ENCODE results near the gene RFTN1. TPM values are rescaled to one million over a fixed set of nuclear protein-coding genes. Genes with fewer than 3 reads are reported as not detected.

The RFTN1 gene
- total and polyA plus RNA-seq, 2 donors from 2014 or later = 15.3 to 34.1 TPM

GRCh38 chr3:16509721-16510619 lies 3.5 kb downstream of the RFTN1 start:
- FAIRE-seq = no peak
- H3K27ac ChIP-seq (ENCODE audit: low read depth in 2 of 2, low read length in 2 of 2) = peak overlapping the region; percentile 22 to 62
- H3K9me3 ChIP-seq (ENCODE audit: control insufficient read depth in 2 of 3, insufficient read depth in 1 of 3, low read length in 3 of 3) = no peaks in the 10 kb centered on the region
- H3K4me1 ChIP-seq (ENCODE audit: control insufficient read depth in 2 of 3, insufficient read depth in 2 of 3, low read depth in 1 of 3, low read length in 3 of 3) = peaks cover 0 to 8% (median 8%) of the 10 kb centered on the region in 3 donors
- TF ChIP-seq, protein P1, sequence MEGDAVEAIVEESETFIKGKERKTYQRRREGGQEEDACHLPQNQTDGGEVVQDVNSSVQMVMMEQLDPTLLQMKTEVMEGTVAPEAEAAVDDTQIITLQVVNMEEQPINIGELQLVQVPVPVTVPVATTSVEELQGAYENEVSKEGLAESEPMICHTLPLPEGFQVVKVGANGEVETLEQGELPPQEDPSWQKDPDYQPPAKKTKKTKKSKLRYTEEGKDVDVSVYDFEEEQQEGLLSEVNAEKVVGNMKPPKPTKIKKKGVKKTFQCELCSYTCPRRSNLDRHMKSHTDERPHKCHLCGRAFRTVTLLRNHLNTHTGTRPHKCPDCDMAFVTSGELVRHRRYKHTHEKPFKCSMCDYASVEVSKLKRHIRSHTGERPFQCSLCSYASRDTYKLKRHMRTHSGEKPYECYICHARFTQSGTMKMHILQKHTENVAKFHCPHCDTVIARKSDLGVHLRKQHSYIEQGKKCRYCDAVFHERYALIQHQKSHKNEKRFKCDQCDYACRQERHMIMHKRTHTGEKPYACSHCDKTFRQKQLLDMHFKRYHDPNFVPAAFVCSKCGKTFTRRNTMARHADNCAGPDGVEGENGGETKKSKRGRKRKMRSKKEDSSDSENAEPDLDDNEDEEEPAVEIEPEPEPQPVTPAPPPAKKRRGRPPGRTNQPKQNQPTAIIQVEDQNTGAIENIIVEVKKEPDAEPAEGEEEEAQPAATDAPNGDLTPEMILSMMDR (IDR thresholded peaks at IDR 0.05; ENCODE audit: borderline replicate concordance, extremely low read depth, insufficient read depth) = no peak
- no peak for DNase-seq
- no peaks in the 10 kb centered on the region for H3K27me3 ChIP-seq (ENCODE audit: control insufficient read depth, insufficient read depth, low read length)
- H3K4me3 ChIP-seq (ENCODE audit: low read length in 3 of 3) = no peak overlapping the region
- H3K36me3 ChIP-seq (ENCODE audit: control insufficient read depth in 2 of 3, insufficient read depth in 3 of 3, low read length in 3 of 3) = no peaks in the 10 kb centered on the region
- intact Hi-C loops (cut with DNase I) = no loop called here
- no peak overlapping the region for H3K9ac ChIP-seq (ENCODE audit: low read length in 3 of 3)

DNA sequence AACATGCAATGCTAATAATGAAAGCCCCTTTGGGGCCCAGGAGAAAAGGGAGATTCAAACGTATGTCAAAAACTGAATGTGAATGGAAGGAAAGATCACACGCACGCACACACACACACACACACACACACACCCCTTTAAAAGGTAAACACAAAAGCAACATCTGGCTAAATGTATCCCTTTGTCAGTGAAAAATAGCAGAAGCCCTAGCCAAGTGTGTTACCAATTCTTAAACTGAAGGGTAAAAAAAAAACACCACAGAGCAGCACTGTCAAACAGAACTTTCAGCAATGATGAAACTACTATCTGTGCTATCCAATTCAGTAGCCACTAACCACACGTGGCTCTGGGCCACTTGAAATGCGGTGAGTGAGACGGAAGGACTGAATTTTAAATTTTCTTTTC lies 4.9 kb downstream of the RFTN1 start:
- Histone ChIP-seq H3K9me3 (ENCODE audit: control insufficient read depth in 2 of 3, insufficient read depth in 1 of 3, low read length in 3 of 3) (no peaks in the 10 kb centered on the region), H3K36me3 (ENCODE audit: control insufficient read depth in 2 of 3, insufficient read depth in 3 of 3, low read length in 3 of 3) (no peaks in the 10 kb centered on the region), H3K27ac (ENCODE audit: low read depth in 2 of 2, low read length in 2 of 2) (no peak overlapping the region), H3K27me3 (ENCODE audit: control insufficient read depth, insufficient read depth, low read length) (no peaks in the 10 kb centered on the region), H3K4me1 (ENCODE audit: control insufficient read depth in 2 of 3, insufficient read depth in 2 of 3, low read depth in 1 of 3, low read length in 3 of 3) (peaks cover 0 to 8% (median 8%) of the 10 kb centered on the region in 3 donors), H3K9ac (ENCODE audit: low read length in 3 of 3) (no peak overlapping the region), H3K4me3 (ENCODE audit: low read length in 3 of 3) (no peak overlapping the region)
- FAIRE-seq (no peak), DNase-seq (no peak)
- TF ChIP-seq, protein P1 (IDR thresholded peaks at IDR 0.05; ENCODE audit: borderline replicate concordance, extremely low read depth, insufficient read depth) = no peak
- intact Hi-C loops (cut with DNase I) = no loop called here

DNA sequence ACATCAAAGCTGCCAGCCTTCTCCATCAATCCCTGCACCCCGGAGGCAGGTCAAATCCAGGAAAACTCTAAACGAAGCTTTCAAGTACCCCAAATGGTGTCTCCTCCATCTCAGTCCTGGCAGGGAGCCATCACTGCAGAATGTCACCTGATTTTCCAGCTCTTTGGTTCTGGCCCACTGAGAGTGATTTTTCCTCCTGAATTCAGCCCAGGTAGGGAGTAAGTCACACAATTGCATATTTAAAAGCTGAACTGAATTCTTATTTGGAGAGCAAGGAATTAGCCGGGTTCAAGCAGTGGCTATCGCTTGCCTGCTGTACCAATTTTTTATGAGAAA lies 5.3 kb downstream of the RFTN1 start:
- intact Hi-C loops (cut with DNase I) = no loop called here
- H3K27ac ChIP-seq (ENCODE audit: low read depth in 2 of 2, low read length in 2 of 2) = no peak overlapping the region
- H3K4me1 ChIP-seq (ENCODE audit: control insufficient read depth in 2 of 3, insufficient read depth in 2 of 3, low read depth in 1 of 3, low read length in 3 of 3) = peaks cover 0 to 8% (median 8%) of the 10 kb centered on the region in 3 donors

More for the DNA sequence above, 5.3 kb downstream of the RFTN1 start:
- Histone ChIP-seq H3K36me3 (ENCODE audit: control insufficient read depth in 2 of 3, insufficient read depth in 3 of 3, low read length in 3 of 3) (no peaks in the 10 kb centered on the region), H3K9ac (ENCODE audit: low read length in 3 of 3) (no peak overlapping the region), H3K4me3 (ENCODE audit: low read length in 3 of 3) (no peak overlapping the region), H3K9me3 (ENCODE audit: control insufficient read depth in 2 of 3, insufficient read depth in 1 of 3, low read length in 3 of 3) (no peaks in the 10 kb centered on the region), H3K27me3 (ENCODE audit: control insufficient read depth, insufficient read depth, low read length) (no peaks in the 10 kb centered on the region)
- TF ChIP-seq, protein P1 (IDR thresholded peaks at IDR 0.05; ENCODE audit: borderline replicate concordance, extremely low read depth, insufficient read depth) = no peak
- DNase-seq = peak in 1 of 5 donors; percentile 30
- FAIRE-seq = no peak
